WI38 (cell line): ENCODE data around the gene IL6R.

Source experiments
- H3K4me3 ChIP-seq: 2 replicates; pipeline ENCODE4 v1.5.1; 2011; ENCODE audit warnings: low read depth, mild to moderate bottlenecking, control low read depth, low read length
- TF ChIP-seq, protein P1 (sequence below): IDR thresholded peaks from 2 replicates; pipeline ENCODE4 v1.5.1; 2012; ENCODE audit warnings: low read depth, mild to moderate bottlenecking, control low read depth, low read length

IL6R gene

DNA sequence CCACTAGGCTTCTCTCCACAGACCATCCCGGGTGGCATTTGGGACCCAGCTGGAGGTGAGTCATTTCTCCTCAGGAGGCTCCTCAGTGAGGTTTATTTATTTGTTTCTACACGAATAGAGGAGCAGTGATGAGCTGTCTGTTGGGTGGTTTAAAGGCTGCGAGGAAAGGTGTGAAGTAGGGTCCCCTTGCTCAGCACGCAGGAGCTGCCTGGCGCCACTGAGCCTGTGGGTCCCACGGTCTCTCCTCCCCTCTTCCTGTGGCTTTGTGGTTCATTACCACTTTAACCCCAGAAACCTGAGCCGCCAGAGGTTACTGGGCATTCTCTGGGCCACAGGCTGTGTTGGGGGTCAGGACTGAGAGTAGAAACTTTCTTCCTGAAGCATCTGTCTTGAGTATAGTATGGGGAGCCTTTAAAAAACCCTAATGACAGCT is 39.9 kb downstream of the IL6R start:
- TF ChIP-seq, protein P1, sequence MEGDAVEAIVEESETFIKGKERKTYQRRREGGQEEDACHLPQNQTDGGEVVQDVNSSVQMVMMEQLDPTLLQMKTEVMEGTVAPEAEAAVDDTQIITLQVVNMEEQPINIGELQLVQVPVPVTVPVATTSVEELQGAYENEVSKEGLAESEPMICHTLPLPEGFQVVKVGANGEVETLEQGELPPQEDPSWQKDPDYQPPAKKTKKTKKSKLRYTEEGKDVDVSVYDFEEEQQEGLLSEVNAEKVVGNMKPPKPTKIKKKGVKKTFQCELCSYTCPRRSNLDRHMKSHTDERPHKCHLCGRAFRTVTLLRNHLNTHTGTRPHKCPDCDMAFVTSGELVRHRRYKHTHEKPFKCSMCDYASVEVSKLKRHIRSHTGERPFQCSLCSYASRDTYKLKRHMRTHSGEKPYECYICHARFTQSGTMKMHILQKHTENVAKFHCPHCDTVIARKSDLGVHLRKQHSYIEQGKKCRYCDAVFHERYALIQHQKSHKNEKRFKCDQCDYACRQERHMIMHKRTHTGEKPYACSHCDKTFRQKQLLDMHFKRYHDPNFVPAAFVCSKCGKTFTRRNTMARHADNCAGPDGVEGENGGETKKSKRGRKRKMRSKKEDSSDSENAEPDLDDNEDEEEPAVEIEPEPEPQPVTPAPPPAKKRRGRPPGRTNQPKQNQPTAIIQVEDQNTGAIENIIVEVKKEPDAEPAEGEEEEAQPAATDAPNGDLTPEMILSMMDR, result no peak

DNA sequence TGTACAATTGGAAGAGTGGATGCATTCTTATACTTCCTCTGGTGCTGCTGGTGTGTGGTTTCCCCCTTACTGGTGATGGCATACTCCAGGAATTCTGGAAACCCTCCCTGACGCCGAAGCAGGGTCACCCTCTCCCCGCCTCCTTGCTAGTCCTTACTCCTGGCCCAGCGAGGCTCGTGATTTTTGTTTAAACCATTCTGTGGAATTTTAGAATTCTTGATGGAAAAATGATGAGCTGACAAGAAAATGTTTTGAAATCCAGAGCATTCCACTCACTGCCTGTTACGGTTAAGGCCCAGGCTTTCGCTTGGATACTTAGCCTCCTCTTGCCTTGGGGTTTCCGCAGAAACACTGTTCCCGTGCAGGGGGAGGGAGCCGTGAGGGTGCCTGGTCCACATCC is 41.1 kb downstream of the IL6R start:
- TF ChIP-seq, protein P1, result no peak
- no peak overlapping the region for H3K4me3 ChIP-seq

More for the DNA sequence above, 39.9 kb downstream of the IL6R start:
- H3K4me3 ChIP-seq, result no peak overlapping the region

DNA sequence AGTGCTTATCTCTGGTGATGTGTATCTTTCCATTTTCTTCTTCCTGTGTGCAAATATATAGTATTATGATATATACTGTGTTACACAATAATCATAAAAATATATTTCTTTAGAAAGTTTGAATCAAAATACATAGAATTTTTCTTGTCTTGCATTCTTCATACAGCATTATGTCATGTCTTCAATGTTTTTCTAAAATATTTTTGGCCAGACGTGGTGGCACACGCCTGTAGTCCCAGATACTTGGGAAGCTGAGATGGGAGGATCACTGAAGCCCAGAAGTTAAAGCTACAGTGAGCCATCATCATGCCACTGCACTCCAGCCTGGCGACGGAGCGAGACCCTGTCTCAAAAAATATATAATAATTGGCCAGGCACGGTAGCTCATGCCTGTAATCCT is 41.6 kb downstream of the IL6R start:
- TF ChIP-seq, protein P1, result no peak
- no peak overlapping the region for H3K4me3 ChIP-seq

DNA sequence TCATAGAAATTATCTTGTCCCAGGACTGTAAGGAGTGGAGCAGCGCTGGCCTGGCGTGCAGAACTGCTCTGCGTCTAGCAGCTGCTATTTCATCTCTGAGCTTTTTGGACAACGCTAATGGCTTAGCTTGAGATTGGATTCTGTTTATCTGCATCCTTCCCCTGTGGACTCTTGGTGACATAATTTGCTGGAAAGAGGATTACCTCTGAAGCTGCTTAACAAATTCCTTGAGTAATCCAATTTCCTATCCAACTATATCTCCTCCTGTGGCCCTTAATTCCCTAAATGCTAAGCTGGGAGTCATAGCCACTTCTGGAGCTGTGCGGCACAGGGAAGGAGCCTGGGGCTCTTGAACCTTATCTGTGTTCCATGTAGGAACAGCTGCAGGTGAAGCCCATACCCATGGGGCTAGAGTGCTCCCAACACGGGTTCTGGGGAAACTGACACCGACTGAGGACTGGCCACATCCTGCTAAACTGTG is 43.2 kb downstream of the IL6R start:
- TF ChIP-seq, protein P1, result no peak
- H3K4me3 ChIP-seq, result no peak overlapping the region

DNA sequence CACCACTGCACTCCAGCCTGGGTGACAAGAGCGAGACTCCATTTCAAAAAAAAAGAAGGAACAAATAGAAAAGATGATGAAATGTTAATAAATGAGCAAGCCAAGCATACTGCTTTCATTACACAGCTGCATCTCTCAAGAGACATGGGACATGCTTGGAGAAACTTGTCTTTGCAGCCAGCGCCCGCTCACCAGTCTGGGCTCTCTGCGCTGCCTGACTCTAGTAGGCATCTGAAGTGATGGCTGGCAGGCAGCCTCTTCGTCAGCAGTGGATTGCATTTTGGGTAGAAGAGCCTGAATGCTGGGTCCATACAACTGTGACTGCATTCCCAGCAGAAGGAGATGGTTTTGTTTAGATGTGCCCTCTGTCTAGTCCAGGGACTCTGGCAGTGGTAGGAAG is 48.0 kb downstream of the IL6R start:
- no peak overlapping the region for H3K4me3 ChIP-seq
- TF ChIP-seq, protein P1, result no peak

DNA sequence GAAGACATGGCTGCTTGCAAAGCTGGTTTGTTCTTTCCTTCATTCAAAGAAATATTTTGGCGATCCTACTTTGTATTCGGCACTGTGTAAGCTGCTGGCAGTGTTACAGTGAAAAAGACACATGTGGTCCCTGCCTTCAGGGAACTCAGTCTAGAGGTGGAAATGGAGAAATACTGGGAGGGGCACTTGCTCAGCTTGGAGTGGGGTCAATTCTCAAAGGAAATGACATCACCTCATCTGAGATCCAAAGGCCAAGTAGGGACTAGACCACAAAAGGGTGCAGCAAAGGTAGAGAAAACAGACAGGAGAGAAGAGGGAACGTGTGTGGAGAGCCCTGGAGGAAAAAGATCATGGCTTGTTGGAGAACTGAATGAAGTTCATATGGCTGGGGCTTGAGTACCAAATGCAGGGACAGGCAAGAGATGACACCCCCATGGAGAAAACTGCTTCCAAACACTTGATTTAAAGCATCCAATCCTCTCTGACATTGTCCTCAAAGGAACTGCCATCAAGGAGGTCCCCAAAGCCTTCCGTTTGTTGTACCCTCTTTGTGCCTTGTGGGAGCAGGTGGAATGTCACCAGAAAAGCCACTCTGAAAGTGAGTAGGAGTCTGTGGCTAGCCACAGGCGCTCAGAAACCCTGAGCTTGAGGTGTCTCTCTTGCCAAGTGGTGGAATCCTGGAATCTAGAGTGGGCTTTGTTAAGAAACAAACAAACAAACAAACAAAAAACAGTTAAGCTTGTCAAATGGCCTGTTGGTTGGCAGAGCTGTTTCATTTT is 48.6 kb downstream of the IL6R start:
- H3K4me3 ChIP-seq, result no peak overlapping the region
- TF ChIP-seq, protein P1, result no peak

DNA sequence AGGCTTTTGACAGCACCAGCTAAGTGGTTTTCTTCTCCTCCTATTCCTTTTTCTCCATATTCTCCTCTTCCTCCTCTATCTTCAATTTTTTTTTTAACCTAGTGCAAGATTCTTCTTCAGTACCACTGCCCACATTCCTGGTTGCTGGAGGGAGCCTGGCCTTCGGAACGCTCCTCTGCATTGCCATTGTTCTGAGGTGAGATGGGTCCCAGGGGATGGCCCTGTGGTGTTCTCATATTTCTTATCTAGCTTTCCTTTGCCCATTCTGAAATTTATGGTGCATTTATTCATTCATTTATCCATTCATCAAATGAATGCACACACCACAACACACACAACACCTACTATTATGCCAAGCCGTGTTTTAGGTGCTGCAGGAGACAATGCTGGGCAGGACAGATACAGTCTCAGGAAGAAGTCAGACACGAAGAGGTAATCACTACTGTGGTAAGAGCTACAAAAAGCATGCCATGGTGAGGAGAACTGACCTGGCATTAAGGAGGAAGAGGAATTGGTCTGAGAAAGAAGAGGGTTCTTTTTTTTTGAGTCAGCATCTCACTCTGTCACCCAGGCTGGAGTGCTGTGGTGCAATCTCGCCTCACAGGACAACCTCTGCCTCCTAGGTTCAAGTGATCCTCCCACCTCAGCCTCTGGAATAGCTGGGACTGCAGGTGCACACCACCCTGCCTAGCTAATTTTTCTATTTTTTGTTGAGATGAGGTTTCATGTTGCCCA is 49.4 kb downstream of the IL6R start:
- TF ChIP-seq, protein P1, result no peak
- no peak overlapping the region for H3K4me3 ChIP-seq
